ENCODE results near the gene GPN1. TPM values are rescaled to one million over a fixed set of nuclear protein-coding genes. Genes with fewer than 3 reads are reported as not detected.

GPN1 gene
- total and polyA plus RNA-seq, 2 of the 8 experiments (the other 6 are each of a cell fraction or from before 2014, with no cell fraction given), result 38.7 to 43.5 TPM

DNA sequence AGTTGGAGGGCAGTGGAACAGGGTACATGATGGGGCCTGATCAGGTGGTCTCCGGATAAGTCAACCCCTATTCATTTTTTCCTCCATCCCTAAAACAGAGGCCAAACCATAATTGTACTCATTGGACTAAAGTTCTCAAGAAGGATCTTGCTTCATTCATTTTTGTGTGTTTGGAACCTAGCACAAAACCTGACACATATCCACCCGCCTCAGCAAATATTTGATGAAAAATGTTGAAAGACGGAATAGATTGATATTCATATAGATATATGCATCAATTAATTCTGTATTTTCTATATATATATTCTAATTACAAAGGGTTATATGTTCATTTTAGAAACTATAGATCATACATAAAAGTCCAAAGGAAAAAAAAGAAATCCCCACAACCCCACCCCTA lies 56.7 kb downstream of the GPN1 start:
- TF ChIP-seq CEBPB (IDR thresholded peaks at IDR 0.05; ENCODE audit: low read depth, low read length), result no peak
- TF ChIP-seq CREB1 (IDR thresholded peaks at IDR 0.05), result no peak
- TF ChIP-seq SP4 (IDR thresholded peaks at IDR 0.05; ENCODE audit: low read length), result no peak
- no peak for TF ChIP-seq TAF7 (optimal IDR thresholded peaks at IDR 0.05; ENCODE audit: borderline replicate concordance, low read depth, low read length)
- H3K27me3 ChIP-seq (replicated peaks in 1 of 4; ENCODE audit: control insufficient read depth in 3 of 4, extremely low read depth in 1 of 4, insufficient read depth in 3 of 4, low read length in 3 of 4), result no peaks in the 10 kb centered on the region
- no peak overlapping the region for H3K4ac ChIP-seq (replicated peaks; ENCODE audit: insufficient read length, low read depth, low read length)
- ChIA-PET CTCF (ENCODE audit: partially characterized antibody) (no interaction called here), POLR2A (ENCODE audit: partially characterized antibody) (no interaction called here)
- H2BK120ac ChIP-seq (replicated peaks; ENCODE audit: low read depth, low read length), result no peak overlapping the region
- no peak overlapping the region for H4K5ac ChIP-seq (ENCODE audit: insufficient read length, low read depth, low read length)
- WGBS, 2 experiments (ENCODE audit: extremely low coverage in 1 of 2, insufficient coverage in 1 of 2, insufficient read length in 1 of 2, insufficient replicate concordance in 2 of 2, low coverage in 1 of 2, low lambda C conversion rate in 2 of 2, missing lambda C conversion rate in 1 of 2), result 95% methylated on average over 3 of the region's 3 CpGs; no CpG with 5 or more reads in 1 of the 2 experiments
- no peak overlapping the region for H3K14ac ChIP-seq (ENCODE audit: insufficient read length)
- H3K23me2 ChIP-seq (ENCODE audit: low read depth, low read length), result no peaks in the 10 kb centered on the region; the same call in 1 of the 2 replicates
- no peak overlapping the region for H3K9ac ChIP-seq (replicated peaks in 1 of 4; ENCODE audit: extremely low read depth in 1 of 4, low read depth in 3 of 4, low read length in 3 of 4)
- no peak overlapping the region for H4K8ac ChIP-seq (ENCODE audit: extremely low read depth, insufficient read depth, low read length)
- H3K4me1 ChIP-seq (replicated peaks in 1 of 4; ENCODE audit: control insufficient read depth in 3 of 4, insufficient read depth in 4 of 4, low read length in 3 of 4), result no peaks in the 10 kb centered on the region
- H3K23ac ChIP-seq (ENCODE audit: insufficient read length), result no peak overlapping the region
- H2AFZ ChIP-seq (ENCODE audit: low read length), result no peak overlapping the region
- no peak overlapping the region for H2BK12ac ChIP-seq (ENCODE audit: low read depth, low read length)
- no peak overlapping the region for H2AK5ac ChIP-seq (ENCODE audit: low read depth, low read length)
- no peak overlapping the region for H3K18ac ChIP-seq (ENCODE audit: extremely low read depth, low read length)
- H3K79me2 ChIP-seq (ENCODE audit: control insufficient read depth in 1 of 2, insufficient read depth in 2 of 2, low read length in 2 of 2), result no peaks in the 10 kb centered on the region
- no peak overlapping the region for H2BK5ac ChIP-seq (ENCODE audit: low read depth, low read length)
- no peak overlapping the region for H3K4me2 ChIP-seq (ENCODE audit: insufficient read depth in 1 of 2, low read depth in 2 of 2, low read length in 2 of 2)
- H3K27ac ChIP-seq (ENCODE audit: low read depth, low read length), result no peak overlapping the region
- H3K36me3 ChIP-seq (ENCODE audit: control insufficient read depth in 2 of 4, insufficient read depth in 4 of 4, low read length in 3 of 4), result peaks cover 5 to 19% (median 10%) of the 10 kb centered on the region in 4 experiments
- no peak overlapping the region for H2BK15ac ChIP-seq (ENCODE audit: low read length)
- H4K91ac ChIP-seq (replicated peaks; ENCODE audit: insufficient read length, low read length), result no peak overlapping the region
- FAIRE-seq, result no peak
- no peak overlapping the region for H2BK20ac ChIP-seq (ENCODE audit: low read length)
- no peaks in the 10 kb centered on the region for H3K9me3 ChIP-seq (ENCODE audit: insufficient read depth in 2 of 2, low read depth in 1 of 2, low read length in 1 of 2)
- peaks cover 0 to 3% of the 10 kb centered on the region in 2 experiments for H4K20me1 ChIP-seq (replicated peaks in 1 of 2; ENCODE audit: control insufficient read depth in 1 of 2, insufficient read depth in 2 of 2, low read length in 2 of 2)
- no peaks in the 10 kb centered on the region for H3K79me1 ChIP-seq (ENCODE audit: low read depth, low read length)
- H3K4me3 ChIP-seq (ENCODE audit: extremely low read depth in 1 of 4, insufficient read depth in 2 of 4, low read depth in 3 of 4, low read length in 4 of 4), result no peak overlapping the region
- no peak for DNase-seq (ENCODE audit: low read depth in 1 of 2, low spot score in 2 of 2)
- H3K56ac ChIP-seq (replicated peaks; ENCODE audit: insufficient read length, low read depth, low read length), result no peak overlapping the region
